Measurements from ENCODE around the gene TRAPPC8.

Gene TRAPPC8

GRCh38 chr18:31828613-31829012 lies 114.3 kb downstream of the TRAPPC8 start:
- no peak for TF ChIP-seq FOXP2 (optimal IDR thresholded peaks at IDR 0.05; ENCODE audit: borderline replicate concordance, extremely low read depth, extremely low read length, insufficient read depth)
- TF ChIP-seq POLR2AphosphoS5 (IDR thresholded peaks at IDR 0.05; ENCODE audit: low read depth, low read length) = no peak

GRCh38 chr18:31825772-31826171 lies 117.2 kb downstream of the TRAPPC8 start:
- TF ChIP-seq TAF1 (IDR thresholded peaks at IDR 0.05; ENCODE audit: borderline replicate concordance, insufficient read depth, low read length) = no peak

GRCh38 chr18:31821545-31822171 lies 121.3 kb downstream of the TRAPPC8 start:
- TF ChIP-seq SIN3A (IDR thresholded peaks at IDR 0.05; ENCODE audit: borderline replicate concordance, insufficient read depth, low read length) = no peak
- TF ChIP-seq FOXP2 (optimal IDR thresholded peaks at IDR 0.05; ENCODE audit: borderline replicate concordance, extremely low read depth, extremely low read length, insufficient read depth) = no peak
- TF ChIP-seq TAF1 (IDR thresholded peaks at IDR 0.05; ENCODE audit: borderline replicate concordance, insufficient read depth, low read length) = no peak
- no peak for TF ChIP-seq POLR2AphosphoS5 (IDR thresholded peaks at IDR 0.05; ENCODE audit: low read depth, low read length)
- no peak for TF ChIP-seq REST (IDR thresholded peaks at IDR 0.05; ENCODE audit: insufficient read depth in 1 of 2, low read depth in 2 of 2, low read length in 2 of 2)

GRCh38 chr18:31819925-31820229 lies 123.1 kb downstream of the TRAPPC8 start:
- TF ChIP-seq SIN3A (IDR thresholded peaks at IDR 0.05; ENCODE audit: borderline replicate concordance, insufficient read depth, low read length) (no peak), FOXP2 (optimal IDR thresholded peaks at IDR 0.05; ENCODE audit: borderline replicate concordance, extremely low read depth, extremely low read length, insufficient read depth) (no peak), POLR2AphosphoS5 (IDR thresholded peaks at IDR 0.05; ENCODE audit: low read depth, low read length) (no peak), REST (IDR thresholded peaks at IDR 0.05; ENCODE audit: insufficient read depth in 1 of 2, low read depth in 2 of 2, low read length in 2 of 2) (no peak), TAF1 (IDR thresholded peaks at IDR 0.05; ENCODE audit: borderline replicate concordance, insufficient read depth, low read length) (no peak)

- no peak for TF ChIP-seq SIN3A (IDR thresholded peaks at IDR 0.05; ENCODE audit: borderline replicate concordance, insufficient read depth, low read length)
- TF ChIP-seq REST (IDR thresholded peaks at IDR 0.05; ENCODE audit: insufficient read depth in 1 of 2, low read depth in 2 of 2, low read length in 2 of 2) = no peak
- TF ChIP-seq TAF1 (IDR thresholded peaks at IDR 0.05; ENCODE audit: borderline replicate concordance, insufficient read depth, low read length) = no peak
Observed at GRCh38 chr18:31819106-31819924, 123.6 kb downstream of the TRAPPC8 start.

GRCh38 chr18:31814132-31814531 lies 128.8 kb downstream of the TRAPPC8 start:
- TF ChIP-seq REST (IDR thresholded peaks at IDR 0.05; ENCODE audit: insufficient read depth in 1 of 2, low read depth in 2 of 2, low read length in 2 of 2) = no peak
- no peak for TF ChIP-seq FOXP2 (optimal IDR thresholded peaks at IDR 0.05; ENCODE audit: borderline replicate concordance, extremely low read depth, extremely low read length, insufficient read depth)
- TF ChIP-seq SIN3A (IDR thresholded peaks at IDR 0.05; ENCODE audit: borderline replicate concordance, insufficient read depth, low read length) = no peak
- TF ChIP-seq TAF1 (IDR thresholded peaks at IDR 0.05; ENCODE audit: borderline replicate concordance, insufficient read depth, low read length) = no peak
- TF ChIP-seq POLR2AphosphoS5 (IDR thresholded peaks at IDR 0.05; ENCODE audit: low read depth, low read length) = no peak
